Heart right ventricle (tissue), 16 donors: ENCODE measurements around the gene CDK19. TPM values are rescaled to one million over a fixed set of nuclear protein-coding genes. Genes with fewer than 3 reads are reported as not detected.
A peak's percentile ranks its signal among the peaks of the same experiment; 100 is the strongest.

Experiments
- ATAC-seq, 8 donors: fragments of 200-7000 bp; cut with Tn5 transposase; one replicate each; pipeline ENCODE4 v1.9.1; 2020; ENCODE audit warnings: mild to moderate bottlenecking in 8 of 8, moderate library complexity in 8 of 8, moderate number of reproducible peaks in 1 of 8
- DNase-seq, 2 donors: peaks; one replicate each; pipeline ENCODE4 v3.0.0-alpha.2; 2020
- H3K27ac ChIP-seq, 10 donors: fragments of 200-600 bp; sonication (generic) in 2 of 10; one replicate each; pipeline versions ENCODE4 v1.5.0 to v1.8.0; 2020 to 2022; ENCODE audit warnings: mild to moderate bottlenecking in 3 of 10
- H3K27me3 ChIP-seq, 7 donors: fragments of 200-600 bp; one replicate each; pipeline ENCODE4 v1.8.0; 2021 to 2022; ENCODE audit warnings: mild to moderate bottlenecking in 2 of 7
- H3K36me3 ChIP-seq, 9 donors: fragments of 200-600 bp; sonication (generic) in 1 of 9; one replicate each; pipeline versions ENCODE4 v1.5.0 to v1.8.0; 2020 to 2022; ENCODE audit warnings: mild to moderate bottlenecking in 2 of 9
- H3K4me1 ChIP-seq, 9 donors: fragments of 200-600 bp; sonication (generic) in 1 of 9; one replicate each; pipeline versions ENCODE4 v1.5.0 to v1.8.0; 2020 to 2022; ENCODE audit warnings: mild to moderate bottlenecking in 4 of 9
- H3K4me3 ChIP-seq, 10 donors: fragments of 200-600 bp; sonication (generic) in 2 of 10; one replicate each; pipeline versions ENCODE4 v1.5.0 to v1.8.0; 2020 to 2022; ENCODE audit warnings: mild to moderate bottlenecking in 7 of 10, moderate library complexity in 2 of 10
- H3K9me3 ChIP-seq, 11 donors: fragments of 200-600 bp in 10 of 11; sonication (generic) in 2 of 11; one replicate each; pipeline versions ENCODE4 v1.5.0 to v1.8.0; 2013 to 2022; ENCODE audit warnings: mild to moderate bottlenecking in 2 of 11, control low read depth in 1 of 11, moderate library complexity in 1 of 11
- WGBS, 2 donors: extraction: QIAGEN DNeasy Blood & Tissue Kit; methylation state at CpG; one replicate each; pipeline ENCODE4 v1.1.7; 2013; ENCODE audit warnings: inconsistent platforms in 1 of 2; 5-methylcytosine and 5-hydroxymethylcytosine counted together
- intact Hi-C, 10 donors: fragments of 100-400 bp; cut with DNase I; formaldehyde crosslinking; loops; one replicate each; pipeline versions ENCODE4 v1.11.1 to v1.14.2; 2022
- polyA plus RNA-seq, 2 donors: library from polyadenylated mRNA; stranded (reverse); fragments of 200-250 nt; gene quantifications; one replicate each; pipeline ENCODE4 v1.2.3, GENCODE V29; 2013
- total RNA-seq, 10 donors: library from RNA; stranded (reverse); fragmentation: NEBNext Ultra II Directional in 3 of 10; extraction: Animal tissue kit (Norgen Biotek cat#: 25700) in 3 of 10; gene quantifications; one replicate each; pipeline versions ENCODE4 v1.2.1 to v1.2.4, GENCODE V29; 2021 to 2023
- TF ChIP-seq, protein P1 (sequence below), 9 donors: fragments of 200-600 bp; sonication (generic) in 2 of 9; IDR thresholded peaks; one replicate each; pipeline versions ENCODE4 v1.5.0 to v1.8.0; 2021 to 2022; ENCODE audit warnings: antibody characterized with exemption in 9 of 9, mild to moderate bottlenecking in 5 of 9, moderate library complexity in 1 of 9
- donor health status: Arrhythmogenic right ventricular cardiomyopathy.
- donor health status: ischemic (EF 13 %, LVEDD 7.1; RV severe dilation, severe dysfunction).
- donor health status: healthy with polysubstance abuse.
- donor health status: DM: no; HTN: yes; CAD: no.
- donor health status: DM: no; HTN: no; CAD: no.
- donor health status: ischemic (EF 25% LVEDD 6.9; RV normal size, moderate dysfunction).
- donor health status: ischemic (EF 25% LVEDD 5.7; RV mildly dilated, moderate dysfunction).
- donor health status: healthy.
- donor health status: DM: yes; HTN: yes; CAD: no.
- donor health status: Ischemic cardiomyopathy.
- donor health status: ischemic (EF 35%, LVEDD 5.7; RV mildly dilated, moderate dysfunction).
- donor health status: nonischemic (EF 11% LVEDD 7.7; RV severe dilation, severe dysfunction).
- donor health status: DM: yes; HTN: yes; CAD: no.
- donor health status: PGD.
- donor health status: ischemic (EF 29% LVEDD 5.4; RV normal size, mild dysfunction).
- donor health status: nonischemic (EF 23%, LVEDD 6.1; RV moderate dilation, normal function).

Gene CDK19
- total and polyA plus RNA-seq, 12 donors = 3.9 to 13.0 (median 8.4) TPM

DNA sequence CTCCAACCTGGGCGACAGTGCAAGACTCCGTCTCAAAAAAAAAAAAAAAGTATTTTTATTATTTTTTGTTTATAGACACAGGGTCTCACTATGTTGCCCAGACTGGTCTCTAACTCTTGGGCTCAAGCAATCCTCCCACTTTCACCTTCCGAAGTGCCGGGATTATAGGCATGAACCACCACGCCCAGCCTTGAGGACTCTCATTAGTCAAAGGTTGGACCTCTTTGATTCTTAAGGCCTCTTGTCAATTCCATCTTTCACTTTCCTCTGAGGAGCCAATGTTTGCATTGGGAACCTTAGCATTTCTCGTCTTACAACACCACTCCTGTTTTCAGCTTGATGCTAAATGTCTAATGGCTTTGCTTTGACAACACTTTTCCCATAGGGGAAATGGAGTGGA lies 16.1 kb upstream of the CDK19 start:
- intact Hi-C loops = no loop called here
- H3K4me1 ChIP-seq = peaks cover 0 to 6% (median 0%) of the 10 kb centered on the region in 9 donors
- 97 to 98% methylated on average over 6 of the region's 6 CpGs for WGBS, 2 donors

DNA sequence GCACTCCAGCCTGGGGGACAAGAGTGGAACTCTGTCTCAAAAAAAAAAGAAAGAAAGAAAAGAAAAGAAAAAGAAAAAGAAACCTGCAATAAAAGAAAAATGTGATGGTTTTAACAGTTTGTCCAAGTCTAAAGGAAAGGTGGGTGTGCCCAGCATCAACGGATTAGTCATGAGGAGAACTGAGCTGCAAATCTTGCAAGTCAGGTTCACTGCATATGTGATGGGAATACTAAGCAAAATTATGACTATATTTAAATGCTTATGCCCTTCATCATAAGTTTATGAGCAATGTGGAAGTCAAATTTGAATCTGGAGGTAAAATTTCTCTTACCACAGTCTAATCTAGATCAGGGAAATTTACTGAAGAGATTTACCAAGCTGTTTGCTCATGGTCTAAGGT lies 13.1 kb upstream of the CDK19 start:
- no peak for ATAC-seq
- TF ChIP-seq, protein P1, sequence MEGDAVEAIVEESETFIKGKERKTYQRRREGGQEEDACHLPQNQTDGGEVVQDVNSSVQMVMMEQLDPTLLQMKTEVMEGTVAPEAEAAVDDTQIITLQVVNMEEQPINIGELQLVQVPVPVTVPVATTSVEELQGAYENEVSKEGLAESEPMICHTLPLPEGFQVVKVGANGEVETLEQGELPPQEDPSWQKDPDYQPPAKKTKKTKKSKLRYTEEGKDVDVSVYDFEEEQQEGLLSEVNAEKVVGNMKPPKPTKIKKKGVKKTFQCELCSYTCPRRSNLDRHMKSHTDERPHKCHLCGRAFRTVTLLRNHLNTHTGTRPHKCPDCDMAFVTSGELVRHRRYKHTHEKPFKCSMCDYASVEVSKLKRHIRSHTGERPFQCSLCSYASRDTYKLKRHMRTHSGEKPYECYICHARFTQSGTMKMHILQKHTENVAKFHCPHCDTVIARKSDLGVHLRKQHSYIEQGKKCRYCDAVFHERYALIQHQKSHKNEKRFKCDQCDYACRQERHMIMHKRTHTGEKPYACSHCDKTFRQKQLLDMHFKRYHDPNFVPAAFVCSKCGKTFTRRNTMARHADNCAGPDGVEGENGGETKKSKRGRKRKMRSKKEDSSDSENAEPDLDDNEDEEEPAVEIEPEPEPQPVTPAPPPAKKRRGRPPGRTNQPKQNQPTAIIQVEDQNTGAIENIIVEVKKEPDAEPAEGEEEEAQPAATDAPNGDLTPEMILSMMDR (IDR thresholded peaks at IDR 0.05) = no peak
- intact Hi-C loops = loop anchor here in 1 of 10 donors (10.0 kb wide), 1 partner anchor 116 kb away; no protein-coding TSS in a partner anchor
- Histone ChIP-seq H3K27ac (no peak overlapping the region), H3K27me3 (no peaks in the 10 kb centered on the region), H3K9me3 (no peaks in the 10 kb centered on the region), H3K4me3 (no peak overlapping the region), H3K4me1 (peaks cover 0 to 20% (median 0%) of the 10 kb centered on the region in 9 donors), H3K36me3 (no peaks in the 10 kb centered on the region)
- no peak for DNase-seq
- 76 to 80% methylated on average over 1 of the region's 1 CpG for WGBS, 2 donors

More for the DNA sequence above, 16.1 kb upstream of the CDK19 start:
- Histone ChIP-seq H3K27me3 (no peaks in the 10 kb centered on the region), H3K27ac (no peak overlapping the region), H3K9me3 (no peaks in the 10 kb centered on the region), H3K36me3 (no peaks in the 10 kb centered on the region), H3K4me3 (no peak overlapping the region)
- TF ChIP-seq, protein P1 (IDR thresholded peaks at IDR 0.05) = no peak
- DNase-seq = no peak
- no peak for ATAC-seq

DNA sequence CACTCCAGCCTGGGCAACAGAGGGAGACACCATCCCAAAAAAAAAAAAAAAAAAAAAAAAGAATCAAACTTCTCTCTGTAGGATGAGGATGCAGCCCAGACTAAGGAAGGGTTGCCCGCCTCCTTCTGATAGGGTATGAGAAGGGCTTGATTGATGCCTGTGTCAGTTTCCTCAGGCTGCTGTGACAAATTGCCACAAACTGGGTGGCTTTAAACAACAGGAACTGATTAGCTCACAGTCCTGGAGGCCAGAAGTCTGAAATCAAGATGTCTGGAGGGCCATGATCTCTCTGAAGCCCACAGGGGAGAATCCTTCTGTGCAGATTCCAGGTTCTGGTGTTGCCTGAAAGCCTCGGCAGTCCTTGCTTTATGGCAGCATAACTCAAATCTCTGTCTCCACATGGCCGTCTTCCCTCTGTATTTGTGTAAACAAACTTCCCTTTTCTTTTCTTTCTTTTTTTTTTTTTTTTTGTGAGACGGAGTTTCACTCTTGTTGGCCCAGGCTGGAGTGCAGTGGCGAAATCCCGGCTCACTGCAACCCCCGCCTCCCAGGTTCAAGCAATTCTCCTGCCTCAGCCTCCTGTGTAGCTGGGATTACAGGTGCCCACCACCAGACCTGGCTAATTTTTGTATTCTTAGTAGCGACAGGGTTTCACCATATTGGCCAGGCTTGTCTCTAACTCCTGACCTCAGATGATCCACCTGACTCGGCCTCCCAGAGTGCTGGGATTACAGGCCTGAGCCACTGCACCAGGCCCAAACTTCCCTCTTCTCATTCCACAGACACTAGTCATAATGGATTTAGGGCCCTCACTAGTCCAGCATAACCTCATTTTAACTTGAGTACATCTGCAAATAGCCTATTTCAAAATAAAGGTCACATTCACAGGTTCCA lies 11.2 kb upstream of the CDK19 start:
- H3K4me3 ChIP-seq = peak overlapping the region in 1 of 10 donors; percentile 14
- intact Hi-C loops = loop anchor here in 1 of 10 donors (10.0 kb wide), 1 partner anchor 118 kb away; no protein-coding TSS in a partner anchor
- H3K27ac ChIP-seq = peak overlapping the region in 3 of 10 donors; percentile 36 to 86 (median 44)
- H3K9me3 ChIP-seq = no peaks in the 10 kb centered on the region
- H3K4me1 ChIP-seq = peaks cover 0 to 37% (median 15%) of the 10 kb centered on the region in 9 donors
- ATAC-seq = peak in 5 of 8 donors; percentile 39 to 55 (median 47)
- 75 to 92% methylated on average over 9 of the region's 9 CpGs for WGBS, 2 donors
- no peaks in the 10 kb centered on the region for H3K36me3 ChIP-seq
- TF ChIP-seq, protein P1 (IDR thresholded peaks at IDR 0.05) = no peak
- DNase-seq = no peak
- no peaks in the 10 kb centered on the region for H3K27me3 ChIP-seq

DNA sequence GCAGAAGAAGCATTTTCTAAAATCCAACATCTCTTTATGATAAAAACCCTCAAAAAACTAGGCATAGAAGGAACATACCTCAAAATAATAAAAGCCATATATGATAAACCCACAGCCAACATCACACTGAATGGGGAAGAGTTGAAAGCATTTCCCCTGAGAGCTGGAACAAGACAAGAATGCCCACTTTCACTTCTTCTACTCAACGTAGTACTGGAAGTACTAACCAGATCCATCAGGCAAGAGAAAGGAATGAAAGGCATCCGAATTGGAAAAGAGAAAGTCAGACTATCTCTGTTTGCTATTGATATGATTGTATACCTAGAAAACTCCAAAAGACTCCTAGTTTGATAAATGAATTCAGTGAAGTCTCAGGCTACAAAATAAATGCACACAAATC lies 7.9 kb upstream of the CDK19 start:
- TF ChIP-seq, protein P1 (IDR thresholded peaks at IDR 0.05) = no peak
- 12 to 18% methylated on average over 2 of the region's 2 CpGs for WGBS, 2 donors
- ATAC-seq = no peak

More for the DNA sequence above, 7.9 kb upstream of the CDK19 start:
- intact Hi-C loops = loop anchor here in 2 of 10 donors (5.0 to 10.0 kb wide), 2 partner anchors 49 to 122 kb away; partner anchors contain the start of gene AMD1 (in 1 of the 2)
- H3K4me1 ChIP-seq = peaks cover 0 to 49% (median 20%) of the 10 kb centered on the region in 9 donors
- no peaks in the 10 kb centered on the region for H3K9me3 ChIP-seq
- no peak overlapping the region for H3K4me3 ChIP-seq
- H3K27ac ChIP-seq = peak overlapping the region in 2 of 10 donors; percentile 11 to 16
- DNase-seq = no peak
- no peaks in the 10 kb centered on the region for H3K36me3 ChIP-seq
- no peaks in the 10 kb centered on the region for H3K27me3 ChIP-seq
